GM12874 (cell line): Measurements from ENCODE around the gene STARD3NL.

Experiments used
- TF ChIP-seq, protein P1 (sequence below): IDR thresholded peaks from 2 replicates; pipeline ENCODE4 v1.5.1; 2011; ENCODE audit warnings: low read depth, mild to moderate bottlenecking, control low read depth, low read length, moderate library complexity; ENCODE audit not compliant: insufficient read depth

Gene STARD3NL

DNA sequence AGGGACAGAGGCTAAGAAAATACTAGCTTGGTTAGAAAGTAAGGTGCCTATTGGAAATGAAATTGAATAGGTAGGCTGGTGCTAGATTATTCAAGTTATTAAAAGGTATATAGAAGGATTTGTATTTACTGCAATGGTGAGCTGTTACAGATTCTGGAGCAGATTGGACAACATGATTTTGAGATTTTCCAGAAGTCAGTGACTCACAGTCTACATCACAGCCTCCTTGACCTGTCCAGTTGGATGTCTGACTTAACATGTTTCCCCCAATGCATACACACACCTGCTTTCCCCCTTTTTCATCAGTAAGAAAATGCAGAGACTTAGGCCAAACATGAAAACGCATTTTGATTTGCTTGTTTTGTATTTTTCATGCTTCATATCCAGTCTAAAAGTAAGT lies 33.4 kb downstream of the STARD3NL start:
- TF ChIP-seq, protein P1, sequence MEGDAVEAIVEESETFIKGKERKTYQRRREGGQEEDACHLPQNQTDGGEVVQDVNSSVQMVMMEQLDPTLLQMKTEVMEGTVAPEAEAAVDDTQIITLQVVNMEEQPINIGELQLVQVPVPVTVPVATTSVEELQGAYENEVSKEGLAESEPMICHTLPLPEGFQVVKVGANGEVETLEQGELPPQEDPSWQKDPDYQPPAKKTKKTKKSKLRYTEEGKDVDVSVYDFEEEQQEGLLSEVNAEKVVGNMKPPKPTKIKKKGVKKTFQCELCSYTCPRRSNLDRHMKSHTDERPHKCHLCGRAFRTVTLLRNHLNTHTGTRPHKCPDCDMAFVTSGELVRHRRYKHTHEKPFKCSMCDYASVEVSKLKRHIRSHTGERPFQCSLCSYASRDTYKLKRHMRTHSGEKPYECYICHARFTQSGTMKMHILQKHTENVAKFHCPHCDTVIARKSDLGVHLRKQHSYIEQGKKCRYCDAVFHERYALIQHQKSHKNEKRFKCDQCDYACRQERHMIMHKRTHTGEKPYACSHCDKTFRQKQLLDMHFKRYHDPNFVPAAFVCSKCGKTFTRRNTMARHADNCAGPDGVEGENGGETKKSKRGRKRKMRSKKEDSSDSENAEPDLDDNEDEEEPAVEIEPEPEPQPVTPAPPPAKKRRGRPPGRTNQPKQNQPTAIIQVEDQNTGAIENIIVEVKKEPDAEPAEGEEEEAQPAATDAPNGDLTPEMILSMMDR, result no peak

DNA sequence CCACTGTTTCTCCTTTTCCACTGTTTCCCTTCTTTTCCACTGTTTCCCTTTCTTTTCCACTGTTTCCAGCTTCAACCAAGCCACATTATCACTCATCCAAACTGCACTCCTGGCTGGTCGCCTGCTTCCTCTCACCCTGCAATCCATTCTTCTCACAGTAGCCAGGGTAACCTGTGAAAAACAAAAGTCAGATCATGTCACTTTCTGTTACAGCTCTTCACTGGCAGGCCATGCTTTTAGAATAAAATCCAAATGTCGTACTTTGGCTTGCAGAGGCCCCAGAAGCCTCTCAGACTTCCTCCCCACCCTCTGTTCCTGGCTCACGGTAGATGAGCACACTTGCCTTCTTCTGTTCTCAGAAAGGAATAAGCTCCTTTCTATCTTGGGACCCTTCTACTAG lies 33.9 kb downstream of the STARD3NL start:
- TF ChIP-seq, protein P1, result no peak

DNA sequence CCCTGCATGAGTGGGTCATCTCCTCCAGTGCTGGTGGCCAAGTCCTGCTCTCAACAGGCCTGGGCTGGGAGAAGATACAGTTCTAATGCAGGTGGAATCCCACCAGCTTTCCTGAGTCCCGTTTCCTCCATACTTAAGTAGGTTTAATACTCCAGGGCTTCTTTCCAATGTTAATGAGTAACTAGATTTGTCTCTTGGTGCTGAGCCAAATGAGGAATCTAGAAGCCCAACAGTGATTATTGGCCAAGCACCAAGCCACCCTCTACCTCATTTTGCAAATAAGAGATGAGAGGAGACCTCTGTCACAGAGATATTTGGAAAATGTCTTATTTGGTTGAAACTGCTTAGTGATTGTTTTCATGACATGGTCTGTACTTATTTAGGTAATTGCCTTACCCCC lies 37.1 kb downstream of the STARD3NL start:
- TF ChIP-seq, protein P1, result no peak

DNA sequence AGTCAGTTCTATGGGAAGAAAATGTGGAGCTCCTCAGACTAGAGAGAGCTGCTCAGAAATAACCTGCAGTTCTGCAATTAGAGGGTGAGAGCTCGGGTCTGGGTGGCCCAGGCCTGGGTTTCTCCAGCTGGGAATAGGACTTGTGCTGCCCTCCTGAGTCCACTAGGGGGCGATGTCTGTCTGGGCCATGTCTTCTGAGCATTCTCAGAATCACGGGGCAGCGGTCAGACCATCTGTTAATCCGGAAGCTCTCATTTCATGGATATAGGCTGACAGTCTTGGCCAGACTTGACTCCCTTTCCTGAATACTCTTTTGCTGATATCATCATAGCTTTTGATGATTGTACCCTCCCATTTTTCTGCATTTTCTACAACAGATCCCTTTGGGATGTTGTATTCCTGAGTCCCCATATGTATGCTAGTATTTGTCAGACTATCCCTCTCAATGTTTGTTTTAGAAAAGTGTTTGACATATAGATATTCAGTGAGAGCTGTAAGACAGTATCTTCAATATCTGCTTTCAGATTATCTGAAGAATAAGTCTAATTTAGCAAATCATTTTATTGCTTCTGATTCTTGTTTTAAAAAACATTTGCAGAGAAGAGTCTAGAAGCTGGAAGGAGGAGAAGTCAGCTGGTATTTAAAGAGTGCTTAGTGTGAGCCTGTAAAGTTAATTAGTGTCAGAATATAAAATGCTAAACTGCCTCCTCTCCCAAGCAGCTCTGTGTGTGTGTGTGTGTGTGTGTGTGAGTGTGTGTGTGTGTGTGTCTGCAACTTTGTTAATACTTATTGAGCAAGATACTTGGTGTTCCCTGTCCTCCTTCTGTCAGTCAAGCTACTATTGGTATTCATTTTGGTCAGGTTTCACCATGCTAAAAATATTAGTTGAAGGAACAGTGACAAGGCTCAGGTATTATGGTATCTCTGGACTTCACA lies 38.0 kb downstream of the STARD3NL start:
- TF ChIP-seq, protein P1, result peak; percentile 97

DNA sequence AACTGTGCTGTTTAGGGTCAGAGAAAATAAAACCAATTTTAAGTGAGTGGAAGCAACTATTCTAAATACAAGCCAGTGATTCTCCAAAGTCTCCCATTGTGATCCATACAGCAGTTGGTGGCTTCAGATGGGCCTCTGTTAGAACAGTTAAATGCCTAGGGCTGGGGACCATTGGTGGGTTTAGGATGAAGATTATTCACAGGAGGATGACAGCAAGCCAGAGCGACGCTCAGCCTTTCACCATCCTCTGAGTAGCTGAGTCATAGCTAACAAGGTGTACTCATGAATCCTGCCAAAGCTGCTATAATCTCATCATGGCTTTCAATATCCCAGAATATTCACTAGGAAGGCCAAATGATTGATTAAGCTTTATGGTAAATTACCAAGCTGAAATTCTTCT lies 39.6 kb downstream of the STARD3NL start:
- TF ChIP-seq, protein P1, result no peak

DNA sequence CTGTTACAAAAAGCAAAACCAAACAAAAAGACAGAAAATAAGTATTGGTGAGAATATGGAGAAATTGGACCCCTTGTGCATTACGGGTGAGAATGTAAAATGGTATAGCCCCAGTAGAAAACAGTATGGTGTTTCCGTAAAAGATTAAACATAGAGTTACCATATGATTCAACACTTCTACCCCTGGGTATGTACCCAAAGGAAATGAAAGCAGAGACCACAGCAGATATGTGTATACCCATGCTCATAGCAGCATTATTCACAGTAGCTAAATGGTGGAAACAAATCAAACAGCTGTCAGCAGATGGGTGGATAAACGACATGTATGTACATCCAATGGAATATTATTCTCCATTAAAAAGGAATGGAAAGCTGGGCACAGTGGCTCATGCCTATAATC lies 42.4 kb downstream of the STARD3NL start:
- TF ChIP-seq, protein P1, result no peak

DNA sequence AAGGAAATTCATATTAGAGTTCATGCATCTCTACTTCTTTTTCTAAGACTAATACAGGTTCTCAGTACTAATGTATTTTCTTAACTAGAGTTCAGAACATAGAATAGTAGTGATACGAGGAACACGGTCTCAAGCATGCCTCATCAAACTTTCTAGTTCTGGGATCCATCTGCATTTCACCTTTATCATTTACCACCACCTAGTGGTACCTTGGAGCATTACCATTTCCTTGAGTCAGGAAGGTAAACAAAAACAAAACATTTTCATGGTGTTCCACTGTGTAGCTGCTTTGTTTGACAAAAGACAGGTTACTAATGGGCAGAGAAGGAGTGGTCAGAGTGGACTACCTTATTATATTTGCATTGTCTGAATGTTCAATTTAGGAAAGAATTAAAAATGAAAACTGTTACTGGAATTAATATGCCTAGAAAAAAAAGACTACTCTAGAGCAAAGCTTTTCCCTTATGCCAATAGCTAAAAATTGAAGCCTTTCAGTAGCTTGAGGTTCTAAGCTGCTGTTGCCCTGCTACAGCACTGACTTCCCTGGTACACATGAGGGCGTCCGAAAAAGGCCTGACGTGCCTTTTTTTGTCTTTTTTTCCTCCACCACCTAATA lies 44.5 kb downstream of the STARD3NL start:
- TF ChIP-seq, protein P1, result peak; percentile 60; the same call in 1 of the 2 replicates
